Lower lobe of right lung (tissue), 2 donors: ENCODE measurements around the gene ADCY7. TPM values are rescaled to one million over a fixed set of nuclear protein-coding genes. Genes with fewer than 3 reads are reported as not detected.

Experiments
- ATAC-seq, 2 donors: fragments of 200-7000 bp; cut with Tn5 transposase; one replicate each; pipeline ENCODE4 v1.9.1; 2020 to 2022; ENCODE audit warnings: mild to moderate bottlenecking in 2 of 2, moderate library complexity in 2 of 2
- DNase-seq: peaks from one replicate; pipeline ENCODE4 v3.0.0-alpha.2; 2020
- H3K27ac ChIP-seq: fragments of 200-600 bp; one replicate; pipeline ENCODE4 v1.8.0; 2022
- H3K27me3 ChIP-seq: fragments of 200-600 bp; one replicate; pipeline ENCODE4 v1.8.0; 2022; ENCODE audit warnings: low read depth
- H3K36me3 ChIP-seq: fragments of 200-600 bp; one replicate; pipeline ENCODE4 v1.8.0; 2022; ENCODE audit warnings: mild to moderate bottlenecking
- H3K4me1 ChIP-seq: fragments of 200-600 bp; one replicate; pipeline ENCODE4 v1.8.0; 2022
- H3K4me3 ChIP-seq: fragments of 200-600 bp; one replicate; pipeline ENCODE4 v1.8.0; 2022; ENCODE audit warnings: mild to moderate bottlenecking
- H3K9me3 ChIP-seq: fragments of 200-600 bp; one replicate; pipeline ENCODE4 v1.8.0; 2022
- intact Hi-C: fragments of 100-400 bp; cut with DNase I; formaldehyde crosslinking; loops from one replicate; pipeline ENCODE4 v1.11.0; 2022
- total RNA-seq: library from RNA; stranded (reverse); fragmentation: NEBNext Ultra II Directional; extraction: Animal tissue kit (Norgen Biotek cat#: 25700); gene quantifications from one replicate; pipeline ENCODE4 v1.2.1, GENCODE V29; 2021
- TF ChIP-seq, protein P1 (sequence below): fragments of 200-600 bp; IDR thresholded peaks from one replicate; pipeline ENCODE4 v1.8.0; 2022; ENCODE audit warnings: antibody characterized with exemption, mild to moderate bottlenecking
- donor health status: DM: no; HTN: yes; CAD: no; lungs with severe emphysema.

The ADCY7 gene
- total RNA-seq, 1 donor from 2014 or later = 115 TPM

DNA sequence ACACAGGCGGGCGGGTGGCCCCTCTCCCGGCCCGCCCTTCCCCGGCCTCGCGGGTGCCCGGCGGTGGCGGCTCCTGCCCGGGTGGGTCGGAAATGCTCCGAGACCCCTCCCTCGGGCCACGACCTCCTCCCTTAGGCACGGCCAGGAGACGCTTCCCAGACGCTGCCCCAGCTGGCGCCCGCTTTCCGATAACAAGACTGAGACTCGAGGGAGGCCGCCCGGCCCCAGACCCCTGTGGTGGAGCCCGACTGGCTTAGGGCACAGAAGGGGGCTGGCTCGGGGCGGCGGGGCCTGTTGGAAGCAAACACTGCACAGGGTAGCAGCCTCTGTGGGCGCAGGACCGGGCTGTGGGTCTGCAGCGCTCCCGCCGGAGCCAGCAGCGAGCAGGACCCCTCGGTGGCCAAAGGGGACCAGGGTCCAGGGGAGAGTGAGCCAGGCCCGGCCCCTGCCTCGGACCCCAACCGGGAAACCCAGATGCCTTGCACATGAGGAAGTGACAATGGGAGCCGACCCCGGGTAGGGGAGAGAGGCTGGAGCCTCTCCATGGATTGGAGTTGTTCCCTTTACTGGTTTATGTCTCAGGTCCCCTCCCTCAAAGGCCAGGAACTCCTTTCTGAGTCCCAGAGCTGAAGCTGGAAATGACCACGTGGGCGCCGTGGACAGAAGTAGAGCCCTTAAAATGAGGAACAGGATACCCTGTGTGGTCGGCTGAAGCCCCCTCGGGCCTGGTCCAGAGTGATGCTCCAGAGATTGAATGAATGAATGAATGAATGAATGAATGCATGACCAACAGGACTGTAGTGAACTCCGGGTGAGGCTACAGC is 19.8 kb upstream of the ADCY7 start:
- Histone ChIP-seq H3K9me3 (no peaks in the 10 kb centered on the region), H3K4me1 (peaks cover 48% of the 10 kb centered on the region), H3K27ac (peak overlapping the region; percentile 73), H3K4me3 (peak overlapping the region; percentile 76), H3K36me3 (no peaks in the 10 kb centered on the region), H3K27me3 (no peaks in the 10 kb centered on the region)
- ATAC-seq (peak; percentile 2 to 3), DNase-seq (peak; percentile 63)
- intact Hi-C loops = no loop called here
- TF ChIP-seq, protein P1, sequence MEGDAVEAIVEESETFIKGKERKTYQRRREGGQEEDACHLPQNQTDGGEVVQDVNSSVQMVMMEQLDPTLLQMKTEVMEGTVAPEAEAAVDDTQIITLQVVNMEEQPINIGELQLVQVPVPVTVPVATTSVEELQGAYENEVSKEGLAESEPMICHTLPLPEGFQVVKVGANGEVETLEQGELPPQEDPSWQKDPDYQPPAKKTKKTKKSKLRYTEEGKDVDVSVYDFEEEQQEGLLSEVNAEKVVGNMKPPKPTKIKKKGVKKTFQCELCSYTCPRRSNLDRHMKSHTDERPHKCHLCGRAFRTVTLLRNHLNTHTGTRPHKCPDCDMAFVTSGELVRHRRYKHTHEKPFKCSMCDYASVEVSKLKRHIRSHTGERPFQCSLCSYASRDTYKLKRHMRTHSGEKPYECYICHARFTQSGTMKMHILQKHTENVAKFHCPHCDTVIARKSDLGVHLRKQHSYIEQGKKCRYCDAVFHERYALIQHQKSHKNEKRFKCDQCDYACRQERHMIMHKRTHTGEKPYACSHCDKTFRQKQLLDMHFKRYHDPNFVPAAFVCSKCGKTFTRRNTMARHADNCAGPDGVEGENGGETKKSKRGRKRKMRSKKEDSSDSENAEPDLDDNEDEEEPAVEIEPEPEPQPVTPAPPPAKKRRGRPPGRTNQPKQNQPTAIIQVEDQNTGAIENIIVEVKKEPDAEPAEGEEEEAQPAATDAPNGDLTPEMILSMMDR = no peak

- no peaks in the 10 kb centered on the region for H3K27me3 ChIP-seq
- H3K4me1 ChIP-seq = peaks cover 56% of the 10 kb centered on the region
- H3K9me3 ChIP-seq = no peaks in the 10 kb centered on the region
- DNase-seq = no peak
- ATAC-seq = no peak
- intact Hi-C loops = no loop called here
- H3K36me3 ChIP-seq = no peaks in the 10 kb centered on the region
- H3K4me3 ChIP-seq = peak overlapping the region; percentile 76
- TF ChIP-seq, protein P1 = no peak
- H3K27ac ChIP-seq = peak overlapping the region; percentile 73
Measured at GRCh38 chr16:50247123-50247905, 19.0 kb upstream of the ADCY7 start.

GRCh38 chr16:50247906-50248608 is 18.3 kb upstream of the ADCY7 start:
- Histone ChIP-seq H3K27ac (no peak overlapping the region), H3K9me3 (no peaks in the 10 kb centered on the region), H3K4me3 (no peak overlapping the region), H3K27me3 (no peaks in the 10 kb centered on the region), H3K4me1 (peaks cover 62% of the 10 kb centered on the region), H3K36me3 (no peaks in the 10 kb centered on the region)
- intact Hi-C loops = no loop called here
- no peak for ATAC-seq
- DNase-seq = no peak
- TF ChIP-seq, protein P1 = no peak

DNA sequence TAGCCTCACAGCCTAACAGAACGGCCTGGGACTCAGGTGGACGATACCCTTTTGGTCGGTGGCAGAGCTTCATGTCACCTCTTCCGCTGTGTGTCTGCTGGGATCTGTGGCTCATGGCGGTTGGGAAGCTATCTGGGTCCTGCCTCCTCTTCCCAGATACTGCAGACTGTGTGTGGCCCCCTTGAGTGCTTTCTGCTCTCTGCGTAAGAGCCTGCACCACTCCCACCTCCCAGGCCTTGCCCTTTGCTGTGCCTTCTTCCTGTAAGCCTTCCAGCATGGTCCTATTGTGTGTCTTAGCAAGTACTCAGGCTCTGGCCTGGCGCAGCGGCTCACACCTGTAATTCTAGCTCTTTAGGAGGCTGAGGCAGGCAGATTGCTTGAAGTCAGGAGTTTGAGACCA is 17.5 kb upstream of the ADCY7 start:
- intact Hi-C loops = no loop called here
- peak; percentile 2 to 9 for ATAC-seq
- H3K27me3 ChIP-seq = no peaks in the 10 kb centered on the region
- H3K9me3 ChIP-seq = no peaks in the 10 kb centered on the region
- H3K4me1 ChIP-seq = peaks cover 62% of the 10 kb centered on the region
- no peak overlapping the region for H3K4me3 ChIP-seq
- TF ChIP-seq, protein P1 = no peak
- H3K27ac ChIP-seq = peak overlapping the region; percentile 18
- no peaks in the 10 kb centered on the region for H3K36me3 ChIP-seq
- DNase-seq = no peak

- no peaks in the 10 kb centered on the region for H3K36me3 ChIP-seq
- no peak for DNase-seq
- H3K4me1 ChIP-seq = peaks cover 42% of the 10 kb centered on the region
- TF ChIP-seq, protein P1 = no peak
- H3K4me3 ChIP-seq = no peak overlapping the region
- no peaks in the 10 kb centered on the region for H3K27me3 ChIP-seq
- H3K27ac ChIP-seq = peak overlapping the region; percentile 58
- no peaks in the 10 kb centered on the region for H3K9me3 ChIP-seq
- peak; percentile 86 to 90 for ATAC-seq
- intact Hi-C loops = no loop called here
Measured at GRCh38 chr16:50251375-50252081, 14.8 kb upstream of the ADCY7 start.
